Adrenal gland (tissue), 5 donors: ENCODE measurements around the gene C1QL1.

Source experiments
- POLR2A ChIP-seq, 2 donors: fragments of 450-650 bp; IDR thresholded peaks; one replicate each; pipeline ENCODE4 v1.6.1; 2017; ENCODE audit warnings: antibody characterized with exemption in 2 of 2, mild to moderate bottlenecking in 2 of 2, moderate library complexity in 1 of 2
- TF ChIP-seq, protein P1 (sequence below), 6 experiments: fragments of 450-650 bp in 4 of 6; fragments of 200-600 bp in 2 of 6; sonication (generic) in 1 of 6; IDR thresholded peaks; 1 replicate in 5 of 6; 2 replicates in 1 of 6; pipeline versions ENCODE4 v1.5.1 to v1.8.0; 2016 to 2021; ENCODE audit warnings: antibody characterized with exemption in 6 of 6, mild to moderate bottlenecking in 2 of 6, moderate library complexity in 1 of 6
- donor health status: DM: no; HTN: no; CAD: no.

- TF ChIP-seq, protein P1, sequence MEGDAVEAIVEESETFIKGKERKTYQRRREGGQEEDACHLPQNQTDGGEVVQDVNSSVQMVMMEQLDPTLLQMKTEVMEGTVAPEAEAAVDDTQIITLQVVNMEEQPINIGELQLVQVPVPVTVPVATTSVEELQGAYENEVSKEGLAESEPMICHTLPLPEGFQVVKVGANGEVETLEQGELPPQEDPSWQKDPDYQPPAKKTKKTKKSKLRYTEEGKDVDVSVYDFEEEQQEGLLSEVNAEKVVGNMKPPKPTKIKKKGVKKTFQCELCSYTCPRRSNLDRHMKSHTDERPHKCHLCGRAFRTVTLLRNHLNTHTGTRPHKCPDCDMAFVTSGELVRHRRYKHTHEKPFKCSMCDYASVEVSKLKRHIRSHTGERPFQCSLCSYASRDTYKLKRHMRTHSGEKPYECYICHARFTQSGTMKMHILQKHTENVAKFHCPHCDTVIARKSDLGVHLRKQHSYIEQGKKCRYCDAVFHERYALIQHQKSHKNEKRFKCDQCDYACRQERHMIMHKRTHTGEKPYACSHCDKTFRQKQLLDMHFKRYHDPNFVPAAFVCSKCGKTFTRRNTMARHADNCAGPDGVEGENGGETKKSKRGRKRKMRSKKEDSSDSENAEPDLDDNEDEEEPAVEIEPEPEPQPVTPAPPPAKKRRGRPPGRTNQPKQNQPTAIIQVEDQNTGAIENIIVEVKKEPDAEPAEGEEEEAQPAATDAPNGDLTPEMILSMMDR (IDR thresholded peaks at IDR 0.05): no peak
- no peak for TF ChIP-seq POLR2A (IDR thresholded peaks at IDR 0.05)
These were observed 27.3 kb downstream of the C1QL1 start for GRCh38 chr17:44940768-44941167.
